ENCODE data around the gene ETV3. TPM values are rescaled to one million over a fixed set of nuclear protein-coding genes. Genes with fewer than 3 reads are reported as not detected.
A peak's percentile ranks its signal among the peaks of the same experiment; 100 is the strongest.
"Not testable (repeated sequence)": the region's sequence is repeated elsewhere in the genome, so short reads cannot be mapped to it uniquely, and the experiment has no call there.

ETV3 gene
- 22.6 and 24.0 TPM in 2 replicates for total RNA-seq (2014; rRNA removed; shearing (Covaris generic))
- polyA plus RNA-seq (2015; cell fraction: cytosol; rRNA removed), result 15.4 and 20.7 TPM in 2 replicates
- polyA plus RNA-seq (2015; cell fraction: nucleus; rRNA removed), result 21.9 and 22.0 TPM in 2 replicates

- in situ Hi-C loops (cut with HindIII; ENCODE audit: low pct_unique_long_range_greater_than_20kb, low sequenced_read_pairs), result no loop called here
- DNase-seq (ENCODE audit: low read depth, low spot score), result peak; percentile 94
These were observed at the start of gene ETV3 for GRCh38 chr1:157138220-157139051. Gene ETV3, minus strand, starts transcription at chr1:157138395. Its CDS starts 2,043 bp downstream, at chr1:157136352.

- no peak for DNase-seq (ENCODE audit: low read depth, low spot score)
- in situ Hi-C loops (cut with HindIII; ENCODE audit: low pct_unique_long_range_greater_than_20kb, low sequenced_read_pairs), result no loop called here
These were observed 48.2 kb upstream of the ETV3 start for GRCh38 chr1:157186281-157186992.

GRCh38 chr1:157183870-157184269, 45.7 kb upstream of the ETV3 start:
- in situ Hi-C loops (cut with HindIII; ENCODE audit: low pct_unique_long_range_greater_than_20kb, low sequenced_read_pairs), result no loop called here
- no peak for DNase-seq (ENCODE audit: low read depth, low spot score)

GRCh38 chr1:157182371-157182770, 44.2 kb upstream of the ETV3 start:
- DNase-seq (ENCODE audit: low read depth, low spot score); in situ Hi-C loops (cut with HindIII; ENCODE audit: low pct_unique_long_range_greater_than_20kb, low sequenced_read_pairs): not testable (repeated sequence)

GRCh38 chr1:157181790-157182189, 43.6 kb upstream of the ETV3 start:
- no peak for DNase-seq (ENCODE audit: low read depth, low spot score)
- in situ Hi-C loops (cut with HindIII; ENCODE audit: low pct_unique_long_range_greater_than_20kb, low sequenced_read_pairs), result no loop called here

GRCh38 chr1:157181258-157181657, 43.1 kb upstream of the ETV3 start:
- in situ Hi-C loops (cut with HindIII; ENCODE audit: low pct_unique_long_range_greater_than_20kb, low sequenced_read_pairs), result no loop called here
- DNase-seq (ENCODE audit: low read depth, low spot score), result no peak

- DNase-seq (ENCODE audit: low read depth, low spot score), result no peak
- in situ Hi-C loops (cut with HindIII; ENCODE audit: low pct_unique_long_range_greater_than_20kb, low sequenced_read_pairs), result no loop called here
These were observed 40.3 kb upstream of the ETV3 start for GRCh38 chr1:157178490-157178889.

GRCh38 chr1:157177733-157178394, 39.7 kb upstream of the ETV3 start:
- DNase-seq (ENCODE audit: low read depth, low spot score), result no peak
- in situ Hi-C loops (cut with HindIII; ENCODE audit: low pct_unique_long_range_greater_than_20kb, low sequenced_read_pairs), result no loop called here

GRCh38 chr1:157176591-157177121, 38.5 kb upstream of the ETV3 start:
- DNase-seq (ENCODE audit: low read depth, low spot score), result no peak
- in situ Hi-C loops (cut with HindIII; ENCODE audit: low pct_unique_long_range_greater_than_20kb, low sequenced_read_pairs), result no loop called here

GRCh38 chr1:157176016-157176415, 37.8 kb upstream of the ETV3 start:
- no peak for DNase-seq (ENCODE audit: low read depth, low spot score)
- in situ Hi-C loops (cut with HindIII; ENCODE audit: low pct_unique_long_range_greater_than_20kb, low sequenced_read_pairs), result no loop called here

GRCh38 chr1:157173900-157174410, 35.8 kb upstream of the ETV3 start:
- no peak for DNase-seq (ENCODE audit: low read depth, low spot score)
- in situ Hi-C loops (cut with HindIII; ENCODE audit: low pct_unique_long_range_greater_than_20kb, low sequenced_read_pairs), result no loop called here

- in situ Hi-C loops (cut with HindIII; ENCODE audit: low pct_unique_long_range_greater_than_20kb, low sequenced_read_pairs); DNase-seq (ENCODE audit: low read depth, low spot score): not testable (repeated sequence)
These were observed 35.0 kb upstream of the ETV3 start for GRCh38 chr1:157173241-157173640.

GRCh38 chr1:157172591-157172990, 34.4 kb upstream of the ETV3 start:
- in situ Hi-C loops (cut with HindIII; ENCODE audit: low pct_unique_long_range_greater_than_20kb, low sequenced_read_pairs); DNase-seq (ENCODE audit: low read depth, low spot score): not testable (repeated sequence)

- in situ Hi-C loops (cut with HindIII; ENCODE audit: low pct_unique_long_range_greater_than_20kb, low sequenced_read_pairs), result not testable (repeated sequence)
These were observed 33.8 kb upstream of the ETV3 start for GRCh38 chr1:157171903-157172503.

GRCh38 chr1:157170677-157171515, 32.7 kb upstream of the ETV3 start:
- DNase-seq (ENCODE audit: low read depth, low spot score), result peak; percentile 69
- in situ Hi-C loops (cut with HindIII; ENCODE audit: low pct_unique_long_range_greater_than_20kb, low sequenced_read_pairs), result no loop called here

More at GRCh38 chr1:157171903-157172503, 33.8 kb upstream of the ETV3 start:
- peak; percentile 64 for DNase-seq (ENCODE audit: low read depth, low spot score)

GRCh38 chr1:157168015-157168414, 29.8 kb upstream of the ETV3 start:
- in situ Hi-C loops (cut with HindIII; ENCODE audit: low pct_unique_long_range_greater_than_20kb, low sequenced_read_pairs), result no loop called here

More at GRCh38 chr1:157168015-157168414, 29.8 kb upstream of the ETV3 start:
- no peak for DNase-seq (ENCODE audit: low read depth, low spot score)
